ENCODE measurements around the gene FSTL1.

FSTL1 gene

DNA sequence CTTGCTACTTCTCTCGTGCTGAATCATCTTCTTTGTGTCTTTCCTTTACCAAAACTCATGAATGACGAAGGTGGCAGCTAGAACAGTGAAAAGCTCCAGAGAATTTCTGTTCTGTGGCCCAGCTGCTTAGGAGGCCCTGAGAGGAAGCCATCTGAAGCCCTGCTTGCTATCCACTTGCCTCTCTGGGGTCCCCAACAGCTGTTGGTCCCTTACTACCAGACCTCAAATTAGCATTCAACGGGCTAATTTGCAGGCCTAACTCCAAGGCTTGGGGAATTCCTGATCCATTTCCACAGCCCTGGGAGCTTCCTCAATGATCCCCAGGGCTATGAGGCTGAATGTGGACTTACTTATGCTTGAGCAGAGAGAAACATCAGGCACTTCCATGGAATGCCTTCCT is 37.5 kb upstream of the FSTL1 start:
- H3K4me2 ChIP-seq: no peak overlapping the region
- H3K9me3 ChIP-seq (replicated peaks in 1 of 11): peaks cover 7 to 15% (median 13%) of the 10 kb centered on the region in 11 experiments; a peak in 11 of 22 replicates
- no peak overlapping the region for H3K4me3 ChIP-seq
- no peaks in the 10 kb centered on the region for H4K20me1 ChIP-seq
- no peak overlapping the region for H3K9ac ChIP-seq
- H3K4me1 ChIP-seq: no peaks in the 10 kb centered on the region
- no peak overlapping the region for H3K27ac ChIP-seq
- H3K36me3 ChIP-seq: no peaks in the 10 kb centered on the region
- no peaks in the 10 kb centered on the region for H3K27me3 ChIP-seq
- no peak for TF ChIP-seq Cebpa-rat (IDR thresholded peaks at IDR 0.05)

DNA sequence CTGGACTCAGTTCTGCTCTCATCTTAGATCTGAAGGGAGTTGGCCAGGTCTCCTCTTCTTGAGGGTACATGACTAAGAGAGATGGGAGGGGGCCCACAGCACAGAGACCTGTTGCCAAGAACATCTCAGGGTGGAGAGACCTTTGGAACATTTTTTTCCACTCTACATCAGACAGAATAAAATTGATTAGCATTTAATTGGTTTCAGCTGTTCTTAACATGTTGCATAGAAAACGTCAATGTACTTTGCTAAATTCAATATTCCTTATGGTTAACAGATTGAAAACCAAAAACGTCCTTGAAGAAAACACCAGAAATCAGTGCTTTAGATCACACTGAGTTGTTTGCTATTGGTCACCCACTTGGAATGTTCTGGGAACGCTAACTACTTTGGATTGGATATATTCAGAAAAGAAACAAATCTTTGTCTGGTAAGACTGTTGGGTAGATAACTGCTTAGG is 36.4 kb upstream of the FSTL1 start:
- H4K20me1 ChIP-seq: no peaks in the 10 kb centered on the region
- no peak for TF ChIP-seq Cebpa-rat (IDR thresholded peaks at IDR 0.05)
- no peak overlapping the region for H3K9ac ChIP-seq
- H3K9me3 ChIP-seq (replicated peaks in 1 of 11): peaks cover 7 to 15% (median 13%) of the 10 kb centered on the region in 11 experiments; a peak in 11 of 22 replicates
- H3K4me1 ChIP-seq: no peaks in the 10 kb centered on the region
- H3K4me2 ChIP-seq: no peak overlapping the region
- H3K36me3 ChIP-seq: no peaks in the 10 kb centered on the region
- H3K27ac ChIP-seq: no peak overlapping the region
- H3K4me3 ChIP-seq: no peak overlapping the region
- no peaks in the 10 kb centered on the region for H3K27me3 ChIP-seq

DNA sequence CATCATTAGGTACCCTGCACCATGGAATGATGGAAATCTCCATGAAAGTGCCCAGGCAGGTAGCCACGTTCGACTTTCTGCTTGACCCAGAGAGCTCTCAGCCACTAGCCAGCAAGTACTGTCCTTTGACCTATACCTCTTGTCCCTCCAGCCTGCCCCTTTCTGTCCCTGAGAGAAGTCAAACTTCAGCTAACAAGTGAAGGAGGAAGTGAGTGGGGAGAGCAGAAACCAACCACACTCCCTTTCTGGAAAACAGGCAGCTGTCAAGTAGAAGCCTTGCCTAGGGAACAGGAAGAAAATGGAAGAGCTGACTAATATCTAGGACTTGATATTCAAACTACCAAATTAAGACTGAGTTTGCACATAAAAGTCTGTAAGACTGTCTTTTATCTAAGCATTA is 30.3 kb upstream of the FSTL1 start:
- no peak overlapping the region for H3K27ac ChIP-seq
- no peaks in the 10 kb centered on the region for H3K27me3 ChIP-seq
- no peaks in the 10 kb centered on the region for H4K20me1 ChIP-seq
- no peak for TF ChIP-seq Cebpa-rat (IDR thresholded peaks at IDR 0.05)
- no peak overlapping the region for H3K9ac ChIP-seq
- H3K4me3 ChIP-seq: no peak overlapping the region
- no peaks in the 10 kb centered on the region for H3K36me3 ChIP-seq
- H3K4me1 ChIP-seq: peaks cover 0 to 11% (median 0%) of the 10 kb centered on the region in 10 experiments; a peak in 6 of 20 replicates
- peak overlapping the region in 2 of 11 experiments; percentile 15 to 58; a peak in 4 of 22 replicates for H3K4me2 ChIP-seq
- no peaks in the 10 kb centered on the region for H3K9me3 ChIP-seq (replicated peaks in 1 of 11)

DNA sequence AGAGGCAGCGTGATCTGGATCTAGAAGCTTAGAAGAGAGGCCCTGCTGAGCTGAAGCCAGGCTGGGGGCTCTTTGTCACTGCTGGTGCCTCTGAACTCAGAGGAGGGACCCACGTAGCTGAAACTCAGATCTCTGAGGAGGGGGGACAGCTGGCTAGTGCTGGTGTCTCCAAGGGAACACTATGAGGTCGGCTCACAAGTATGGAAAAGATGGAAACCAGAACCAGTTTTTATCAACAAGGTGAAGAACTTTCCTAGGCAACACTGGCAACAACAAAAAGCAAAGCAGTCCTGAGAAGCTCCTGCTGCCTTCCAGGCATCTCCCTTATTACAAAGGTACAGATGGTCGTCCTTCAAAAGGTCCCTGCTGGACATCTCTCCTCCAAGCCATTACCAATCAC is 27.0 kb upstream of the FSTL1 start:
- no peaks in the 10 kb centered on the region for H3K9me3 ChIP-seq (replicated peaks in 1 of 11)
- H3K4me3 ChIP-seq: no peak overlapping the region
- TF ChIP-seq Cebpa-rat (IDR thresholded peaks at IDR 0.05): no peak
- H4K20me1 ChIP-seq: no peaks in the 10 kb centered on the region
- H3K27ac ChIP-seq: no peak overlapping the region
- no peak overlapping the region for H3K9ac ChIP-seq
- H3K36me3 ChIP-seq: no peaks in the 10 kb centered on the region
- H3K4me1 ChIP-seq: peaks cover 0 to 11% (median 0%) of the 10 kb centered on the region in 10 experiments; a peak in 6 of 20 replicates
- no peak overlapping the region for H3K4me2 ChIP-seq
- H3K27me3 ChIP-seq: no peaks in the 10 kb centered on the region

DNA sequence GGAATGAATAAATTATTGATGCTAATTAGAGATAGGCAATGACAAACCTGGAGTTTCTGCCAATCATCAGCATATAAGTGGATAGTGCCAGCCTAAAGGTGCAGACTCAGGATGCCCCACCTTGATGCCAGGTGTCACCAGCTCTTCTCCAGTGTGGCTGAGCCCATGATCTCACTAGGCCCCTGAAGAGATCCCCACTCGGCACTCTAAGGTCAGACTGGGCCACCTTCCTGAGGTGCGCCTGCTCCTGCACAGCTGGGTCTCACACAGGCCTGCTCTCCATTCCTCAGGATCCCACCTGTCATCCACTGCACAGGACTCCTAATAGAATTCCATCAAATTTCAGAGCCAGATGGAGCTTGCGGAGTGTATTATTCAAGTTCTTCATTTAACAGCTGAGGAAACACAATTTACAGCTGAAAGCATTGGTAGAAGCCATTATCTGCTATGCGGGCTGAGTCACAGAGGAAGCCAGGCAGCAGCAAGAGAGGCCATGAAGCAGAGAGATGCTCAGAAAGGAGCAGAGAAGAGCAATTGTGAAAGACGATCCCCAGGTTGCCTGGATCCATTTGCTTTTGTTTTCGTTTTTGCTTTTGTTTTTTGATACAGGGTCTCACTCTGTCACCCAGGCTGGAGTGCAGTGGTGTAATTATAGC is 25.1 kb upstream of the FSTL1 start:
- Histone ChIP-seq H3K9me3 (replicated peaks in 1 of 11) (0 out of 22 replicates have a peak, but pooled peaks cover 0 to 5% (median 0%) of the 10 kb centered on the region in 11 experiments), H3K9ac (no peak overlapping the region)
- no peak for TF ChIP-seq Cebpa-rat (IDR thresholded peaks at IDR 0.05)

DNA sequence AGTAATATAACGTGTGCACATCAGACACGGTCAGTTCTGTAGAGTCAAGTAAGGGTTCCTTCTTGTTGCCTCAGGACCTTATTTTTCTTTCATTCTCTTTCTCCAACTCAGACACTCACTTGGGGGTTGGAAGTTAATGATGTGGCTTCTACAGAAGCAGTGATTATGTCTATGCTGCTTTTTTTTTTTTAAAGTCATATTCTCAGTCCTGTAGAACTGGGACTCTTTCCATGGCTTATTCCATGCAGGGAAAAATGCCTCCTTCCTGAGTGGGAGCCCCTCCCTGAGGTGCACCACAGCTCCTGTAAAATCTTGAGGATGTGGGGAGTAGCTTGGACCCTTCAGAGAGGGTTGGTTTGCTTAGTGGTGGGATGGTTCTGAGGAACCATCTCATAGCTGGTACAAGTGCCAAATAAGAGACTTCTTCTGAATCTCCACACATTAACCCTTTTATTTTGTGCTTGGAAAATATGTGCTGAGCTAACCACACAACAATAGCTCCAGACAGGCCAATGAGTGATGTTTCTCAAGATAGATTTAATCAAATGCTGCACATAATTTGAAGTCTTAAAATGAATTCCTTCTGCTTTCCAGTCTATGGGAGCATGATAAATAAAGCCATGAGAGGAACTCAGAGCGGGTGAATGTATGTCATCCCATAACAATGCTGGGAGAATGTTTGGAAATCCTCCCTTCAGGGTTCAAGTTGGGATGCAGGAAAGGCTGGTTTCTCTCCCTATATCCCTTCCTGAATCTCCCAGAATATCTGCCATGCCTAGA is 23.3 kb upstream of the FSTL1 start:
- no peaks in the 10 kb centered on the region for H3K4me1 ChIP-seq
- no peaks in the 10 kb centered on the region for H4K20me1 ChIP-seq
- H3K9me3 ChIP-seq (replicated peaks in 1 of 11): 0 out of 22 replicates have a peak, but pooled peaks cover 0 to 5% (median 0%) of the 10 kb centered on the region in 11 experiments
- H3K9ac ChIP-seq: no peak overlapping the region
- TF ChIP-seq Cebpa-rat (IDR thresholded peaks at IDR 0.05): no peak
- no peak overlapping the region for H3K27ac ChIP-seq
- no peak overlapping the region for H3K4me3 ChIP-seq
- no peaks in the 10 kb centered on the region for H3K36me3 ChIP-seq
- H3K27me3 ChIP-seq: no peaks in the 10 kb centered on the region
- no peak overlapping the region for H3K4me2 ChIP-seq

More for the DNA sequence above, 25.1 kb upstream of the FSTL1 start:
- peaks cover 0 to 2% (median 0%) of the 10 kb centered on the region in 10 experiments; a peak in 5 of 20 replicates for H3K4me1 ChIP-seq
- H3K36me3 ChIP-seq: no peaks in the 10 kb centered on the region
- H3K27ac ChIP-seq: no peak overlapping the region
- H3K4me3 ChIP-seq: no peak overlapping the region
- no peaks in the 10 kb centered on the region for H3K27me3 ChIP-seq
- no peak overlapping the region for H3K4me2 ChIP-seq
- no peaks in the 10 kb centered on the region for H4K20me1 ChIP-seq

DNA sequence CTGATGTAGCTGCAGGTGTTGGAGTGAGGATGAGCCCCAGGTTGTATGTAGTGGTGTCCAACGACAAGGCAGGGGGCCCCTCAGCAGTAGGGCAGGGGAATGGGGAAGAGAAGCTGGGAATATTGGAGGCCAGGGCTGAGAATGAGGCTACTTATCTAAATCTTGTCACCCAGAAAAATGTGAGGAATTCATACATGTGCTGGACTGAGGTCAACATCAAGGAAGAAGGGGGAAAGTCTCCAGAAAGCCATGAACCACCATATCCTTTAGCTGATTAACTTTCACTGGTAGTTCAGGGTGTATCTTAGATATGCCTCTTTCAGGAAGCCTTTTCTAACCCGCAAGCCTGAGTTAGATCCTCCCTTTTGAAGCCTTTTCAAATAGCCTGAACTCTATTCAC is 22.6 kb upstream of the FSTL1 start:
- no peak overlapping the region for H3K27ac ChIP-seq
- 0 out of 22 replicates have a peak, but pooled peaks cover 0 to 5% (median 0%) of the 10 kb centered on the region in 11 experiments for H3K9me3 ChIP-seq (replicated peaks in 1 of 11)
- H3K4me1 ChIP-seq: no peaks in the 10 kb centered on the region
- H4K20me1 ChIP-seq: no peaks in the 10 kb centered on the region
- H3K36me3 ChIP-seq: no peaks in the 10 kb centered on the region
- H3K4me2 ChIP-seq: no peak overlapping the region
- no peak for TF ChIP-seq Cebpa-rat (IDR thresholded peaks at IDR 0.05)
- H3K9ac ChIP-seq: no peak overlapping the region
- H3K27me3 ChIP-seq: no peaks in the 10 kb centered on the region
- no peak overlapping the region for H3K4me3 ChIP-seq

DNA sequence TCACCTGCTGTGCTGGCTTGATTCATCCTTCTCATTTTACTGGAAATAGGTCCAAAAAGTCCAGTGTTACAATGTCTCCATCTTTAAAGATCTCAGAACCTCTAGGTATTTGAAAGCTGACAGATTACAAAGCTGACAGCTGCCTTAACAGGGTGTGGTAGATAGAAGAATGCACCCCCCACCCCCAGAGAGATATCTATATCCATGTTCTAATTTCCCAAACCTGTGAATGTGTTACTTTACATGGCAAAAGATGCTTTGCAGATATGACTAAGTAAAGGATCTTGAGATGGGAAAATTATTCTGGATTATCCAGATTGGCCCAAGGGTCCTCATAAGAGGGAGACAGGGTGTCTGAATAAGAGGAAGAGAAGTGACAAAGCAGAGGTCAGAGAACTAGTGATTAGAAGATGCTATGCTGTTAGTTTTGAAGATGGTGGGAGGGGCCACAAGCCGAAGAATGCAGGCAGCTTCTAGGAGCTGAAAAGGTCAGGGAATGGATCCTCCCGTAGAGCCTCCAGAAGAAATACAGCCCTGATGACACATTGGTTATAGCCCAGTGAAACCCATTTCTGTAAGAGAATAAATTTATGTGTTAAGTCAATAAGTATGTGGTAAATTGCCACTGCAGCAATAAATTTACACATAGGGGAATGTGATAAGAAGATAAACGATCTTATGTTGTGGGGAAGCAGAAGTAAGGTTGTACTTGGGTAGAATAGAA is 21.5 kb upstream of the FSTL1 start:
- no peaks in the 10 kb centered on the region for H4K20me1 ChIP-seq
- no peaks in the 10 kb centered on the region for H3K36me3 ChIP-seq
- no peak overlapping the region for H3K4me2 ChIP-seq
- 0 out of 22 replicates have a peak, but pooled peaks cover 0 to 5% (median 0%) of the 10 kb centered on the region in 11 experiments for H3K9me3 ChIP-seq (replicated peaks in 1 of 11)
- H3K27me3 ChIP-seq: no peaks in the 10 kb centered on the region
- no peak for TF ChIP-seq Cebpa-rat (IDR thresholded peaks at IDR 0.05)
- no peaks in the 10 kb centered on the region for H3K4me1 ChIP-seq
- no peak overlapping the region for H3K27ac ChIP-seq
- no peak overlapping the region for H3K9ac ChIP-seq
- H3K4me3 ChIP-seq: no peak overlapping the region

DNA sequence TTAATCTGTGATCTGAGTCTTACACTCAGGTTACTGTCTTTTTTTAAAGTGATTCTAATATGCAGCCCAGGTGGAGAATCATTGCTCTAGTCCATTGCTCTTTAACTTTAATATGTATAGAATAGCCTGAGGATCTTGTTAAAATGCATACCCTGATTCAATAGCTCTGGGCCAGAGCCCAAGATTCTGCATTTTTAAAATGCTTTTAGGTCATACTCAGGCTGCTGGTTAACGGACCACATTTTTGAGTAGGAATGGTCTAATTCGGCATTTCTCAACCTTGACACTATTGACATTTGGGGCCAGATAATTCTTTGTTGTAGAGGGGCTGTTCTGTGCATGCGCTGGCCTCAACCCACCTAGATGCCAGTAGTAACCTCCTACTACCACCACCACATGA is 20.9 kb upstream of the FSTL1 start:
- no peak overlapping the region for H3K4me2 ChIP-seq
- H3K27me3 ChIP-seq: no peaks in the 10 kb centered on the region
- no peaks in the 10 kb centered on the region for H4K20me1 ChIP-seq
- 0 out of 22 replicates have a peak, but pooled peaks cover 0 to 5% (median 0%) of the 10 kb centered on the region in 11 experiments for H3K9me3 ChIP-seq (replicated peaks in 1 of 11)
- no peak overlapping the region for H3K4me3 ChIP-seq
- no peaks in the 10 kb centered on the region for H3K36me3 ChIP-seq
- no peak overlapping the region for H3K27ac ChIP-seq
- H3K4me1 ChIP-seq: no peaks in the 10 kb centered on the region
- no peak overlapping the region for H3K9ac ChIP-seq
- TF ChIP-seq Cebpa-rat (IDR thresholded peaks at IDR 0.05): no peak

Measured in BLaER1 treated with 17β-estradiol and CSF1 and Interleukin-3, amounts not matched to agents 10 nM and 100 nM (cell line).